Measurements from ENCODE around the gene RECQL5.
"Not testable (repeated sequence)": the region's sequence is repeated elsewhere in the genome, so short reads cannot be mapped to it uniquely, and the experiment has no call there.

The RECQL5 gene

DNA sequence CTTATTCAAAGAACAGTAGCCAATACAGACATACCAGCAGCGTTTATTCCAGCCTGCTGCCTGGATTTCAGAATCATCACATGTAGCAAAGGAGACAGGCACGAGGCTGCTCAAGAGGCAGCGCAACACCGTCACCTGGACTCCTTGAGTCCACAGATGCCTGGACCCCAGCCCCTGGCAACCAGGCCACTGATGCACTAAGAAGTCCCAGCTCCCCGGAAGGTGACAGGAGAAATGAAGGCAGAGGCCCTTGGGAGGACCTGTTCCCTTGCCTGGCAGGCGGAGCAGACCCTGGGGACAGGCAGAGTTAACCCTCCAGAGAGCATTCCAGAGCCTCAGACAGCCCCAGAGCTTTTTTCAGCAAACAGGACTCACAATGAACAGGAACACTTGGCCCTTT, 17.3 kb downstream of the RECQL5 start:
- DNase-seq (ENCODE audit: low read depth in 2 of 2, low spot score in 1 of 2), result no peak

DNA sequence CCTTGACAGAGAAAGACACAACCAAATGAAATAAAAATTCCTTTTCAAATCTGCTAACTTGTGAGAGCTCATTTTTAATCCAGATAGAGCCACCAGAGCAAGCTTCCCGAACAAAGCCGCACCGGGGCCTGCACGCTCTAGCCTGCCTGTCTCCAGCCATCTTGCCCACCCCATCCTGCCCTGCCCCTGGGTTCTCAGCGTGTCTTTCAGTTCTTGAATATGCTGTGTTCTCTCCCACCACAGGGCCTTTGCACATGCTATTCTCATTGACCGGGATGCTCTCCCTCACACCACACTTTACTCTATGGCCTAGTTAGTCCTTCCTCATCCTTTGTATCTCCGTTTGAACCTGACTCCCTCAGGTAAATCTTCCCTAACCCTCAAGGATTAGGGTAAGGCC, 19.0 kb downstream of the RECQL5 start:
- no peak for DNase-seq (ENCODE audit: low read depth in 2 of 2, low spot score in 1 of 2)

DNA sequence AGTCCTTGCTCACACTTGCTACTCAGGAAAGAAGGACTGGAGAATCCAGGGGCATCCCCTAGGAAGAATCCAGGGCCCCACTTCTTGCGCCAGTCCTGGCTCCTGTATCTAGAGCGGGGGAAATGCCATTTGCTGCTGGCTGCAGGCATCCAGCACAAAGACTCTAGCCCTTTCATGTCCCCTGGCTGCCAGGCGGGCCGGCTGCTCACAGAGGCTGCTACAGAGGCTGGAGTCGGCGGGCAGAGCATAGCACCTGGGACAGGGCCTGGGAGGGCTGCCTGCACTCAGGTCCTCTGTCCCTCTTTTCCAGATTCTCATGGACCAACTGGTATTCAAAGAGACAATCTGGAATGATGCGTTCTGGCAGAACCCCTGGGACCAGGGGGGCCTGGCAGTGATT, 19.9 kb downstream of the RECQL5 start:
- DNase-seq (ENCODE audit: low read depth in 2 of 2, low spot score in 1 of 2), result no peak

DNA sequence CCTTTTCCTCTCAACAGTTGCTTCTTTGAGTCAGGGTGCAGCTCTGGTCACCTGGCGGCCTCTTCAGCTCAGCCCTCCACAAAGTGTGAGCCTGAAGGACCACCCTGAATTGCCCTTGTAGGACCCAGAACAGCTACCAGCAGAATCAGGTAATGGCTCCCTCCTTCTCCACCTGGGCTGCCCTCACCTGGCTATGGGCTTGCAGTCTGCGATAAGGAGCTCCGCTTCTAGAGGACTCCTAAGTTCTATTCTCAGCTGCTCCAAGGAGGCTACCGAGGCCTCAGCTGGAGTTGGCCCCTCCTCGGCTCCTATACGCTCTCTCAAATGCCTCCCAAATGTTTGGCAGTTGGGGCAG, 20.3 kb downstream of the RECQL5 start:
- no peak for DNase-seq (ENCODE audit: low read depth in 2 of 2, low spot score in 1 of 2)

DNA sequence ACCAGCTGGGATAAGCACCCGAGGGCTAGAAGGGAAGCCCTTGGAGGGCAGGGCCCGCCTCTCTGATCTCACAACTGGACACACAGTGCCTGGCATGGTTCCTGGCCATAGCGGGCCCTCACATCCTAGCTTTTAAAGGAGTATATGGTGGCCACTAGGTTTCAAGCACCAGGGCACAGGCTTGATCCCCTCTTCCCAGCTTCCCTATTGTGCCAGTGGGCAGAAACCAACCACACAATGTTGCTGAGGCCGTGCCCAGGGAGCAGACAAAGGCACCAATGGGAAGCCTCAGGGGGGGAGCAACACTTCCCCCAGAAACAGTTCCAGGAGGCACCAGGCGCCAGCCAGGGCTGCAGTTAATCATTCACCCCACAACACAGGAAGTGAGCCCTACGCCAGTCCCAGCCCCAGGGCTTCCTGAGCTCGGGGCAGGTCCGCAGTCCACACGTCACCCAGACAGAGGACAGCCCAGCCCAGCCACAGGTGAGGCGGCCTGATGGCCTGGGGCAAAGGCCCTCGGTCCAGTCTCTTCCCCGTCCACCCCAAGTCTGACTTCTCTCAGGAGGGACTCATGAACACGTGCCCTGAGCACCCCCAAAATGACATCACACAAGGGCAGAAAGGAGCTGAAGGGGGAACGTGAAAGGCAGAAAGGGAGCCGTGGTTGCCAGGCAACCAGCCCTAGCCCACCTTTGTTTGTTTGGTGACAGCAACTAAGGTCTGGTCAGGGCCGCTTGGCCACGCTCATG, 20.9 kb downstream of the RECQL5 start:
- DNase-seq (ENCODE audit: low read depth in 2 of 2, low spot score in 1 of 2), result peak in 1 of 2 donors; percentile 7

DNA sequence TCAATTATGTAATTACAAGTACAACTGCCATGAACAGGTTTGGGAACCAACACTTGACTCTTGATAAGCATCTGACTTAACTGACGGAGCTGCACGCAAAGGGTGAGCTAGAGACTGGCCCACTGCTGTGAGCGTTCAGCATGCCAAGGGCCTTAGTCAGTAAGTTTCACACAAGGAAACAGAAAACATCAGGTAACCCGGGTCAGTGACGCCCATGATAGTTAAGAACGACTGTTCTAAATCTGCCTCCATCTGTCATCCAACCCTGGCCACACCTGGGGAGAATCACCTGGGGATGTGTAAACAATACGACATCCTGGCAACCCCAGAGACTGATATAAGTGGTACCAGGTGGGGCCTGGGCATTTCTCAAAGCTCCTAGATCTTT, 21.5 kb downstream of the RECQL5 start:
- no peak for DNase-seq (ENCODE audit: low read depth in 2 of 2, low spot score in 1 of 2)

DNA sequence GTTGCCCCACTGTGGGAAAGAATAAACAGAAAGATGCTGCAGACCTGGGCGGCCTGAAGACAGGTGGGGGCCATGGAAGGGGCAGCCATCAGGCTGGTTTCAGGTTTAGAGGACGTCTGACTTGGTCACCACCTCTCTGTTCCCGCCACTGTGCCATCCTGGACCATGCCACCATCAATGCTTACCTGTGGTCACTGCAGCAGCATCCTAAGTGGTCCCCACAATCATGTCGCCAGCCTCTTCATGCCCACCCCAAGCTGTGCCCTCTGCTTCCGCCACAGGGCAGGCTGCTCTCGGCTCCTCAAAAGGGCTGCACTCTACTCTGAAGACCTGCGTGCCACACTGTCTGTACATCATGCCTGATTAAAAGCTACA, 23.3 kb downstream of the RECQL5 start:
- no peak for DNase-seq (ENCODE audit: low read depth in 2 of 2, low spot score in 1 of 2)

DNA sequence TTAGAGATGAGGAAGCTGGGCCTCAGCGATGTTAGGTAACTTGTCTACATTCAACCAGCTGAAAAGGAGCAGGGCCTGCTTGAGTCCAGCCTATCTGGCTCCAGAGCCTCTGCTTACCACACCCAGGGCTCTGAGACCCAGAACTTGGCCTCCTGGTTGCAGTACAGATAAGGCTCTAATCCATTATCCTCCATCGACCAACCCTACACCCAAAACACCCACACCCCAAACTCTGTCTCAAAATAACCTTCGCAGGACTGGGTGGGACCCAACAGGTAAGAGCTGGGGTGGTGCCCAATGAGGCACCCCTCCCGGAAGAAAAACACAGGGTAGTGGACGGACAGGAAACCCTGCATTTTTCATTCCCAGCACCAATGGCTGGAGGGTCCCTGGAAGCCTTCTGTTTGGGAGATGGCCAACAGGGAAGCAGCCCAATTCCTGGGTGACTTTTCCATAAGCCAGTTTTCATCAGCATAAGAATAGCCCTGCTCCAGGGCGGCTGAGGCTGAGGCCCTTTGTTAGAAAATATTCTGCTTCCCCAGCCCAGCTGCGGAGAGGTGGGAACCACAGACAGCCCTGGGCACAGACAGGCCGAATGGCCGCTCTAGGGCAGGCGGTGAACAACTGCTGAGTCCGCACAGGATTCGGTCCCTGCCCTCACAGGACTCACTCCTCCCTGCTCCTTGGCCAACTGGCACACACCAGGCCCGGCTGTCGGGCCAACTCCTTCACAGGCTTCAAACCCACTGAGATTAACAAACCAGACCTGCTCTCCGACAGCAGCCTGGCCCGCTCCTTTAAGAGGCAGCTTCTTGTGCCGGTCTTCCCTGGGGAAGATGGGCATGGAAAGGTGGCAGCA, 23.9 kb downstream of the RECQL5 start:
- no peak for DNase-seq (ENCODE audit: low read depth in 2 of 2, low spot score in 1 of 2)

DNA sequence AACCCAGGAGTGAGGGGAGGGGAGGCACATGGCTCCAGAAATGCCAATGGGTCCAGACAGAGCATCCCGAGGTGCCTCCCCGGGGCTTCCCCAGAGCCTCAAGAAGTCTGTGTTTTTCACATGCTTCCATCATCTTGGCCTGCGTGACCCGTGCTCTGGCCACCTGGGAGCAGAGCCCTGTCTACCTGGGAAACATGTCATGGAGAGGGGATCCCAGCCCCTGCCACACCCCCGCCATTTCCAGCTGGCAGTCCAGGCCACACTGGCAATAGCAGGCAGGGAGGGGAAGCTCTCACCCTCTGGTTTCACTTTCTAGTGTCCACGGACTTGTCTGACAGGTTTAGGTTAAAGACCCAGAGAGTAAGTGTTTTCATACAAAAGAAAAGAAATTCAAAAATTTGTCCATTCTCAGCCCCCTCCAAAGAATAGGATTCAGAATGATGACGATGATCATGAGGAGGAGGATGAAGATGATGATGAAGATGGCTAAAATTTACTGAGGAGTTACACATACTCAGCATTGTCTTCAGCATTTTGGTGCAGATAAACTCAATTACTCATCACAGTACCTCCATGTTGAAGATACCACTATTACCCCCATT, 24.7 kb downstream of the RECQL5 start:
- no peak for DNase-seq (ENCODE audit: low read depth in 2 of 2, low spot score in 1 of 2)

DNA sequence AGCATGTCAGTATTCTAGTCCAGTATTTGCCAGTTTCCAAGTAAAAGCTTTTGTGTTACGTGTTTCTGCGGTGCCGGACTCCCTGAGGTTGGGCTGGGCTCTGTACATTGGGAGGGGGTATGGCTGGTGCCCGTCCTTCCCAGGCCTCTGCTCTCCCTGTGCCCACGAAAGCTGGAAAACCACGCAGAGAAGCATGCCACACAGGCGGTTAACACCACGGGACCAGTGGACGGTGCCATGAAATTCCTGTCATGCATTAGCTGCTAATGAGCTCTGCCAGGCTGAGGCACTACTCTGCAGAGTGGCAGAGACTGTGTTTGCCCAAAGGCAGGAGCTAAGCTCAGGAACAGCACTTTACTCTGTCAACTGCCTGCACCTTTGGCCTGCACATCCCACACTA, 25.6 kb downstream of the RECQL5 start:
- DNase-seq (ENCODE audit: low read depth in 2 of 2, low spot score in 1 of 2), result no peak

DNA sequence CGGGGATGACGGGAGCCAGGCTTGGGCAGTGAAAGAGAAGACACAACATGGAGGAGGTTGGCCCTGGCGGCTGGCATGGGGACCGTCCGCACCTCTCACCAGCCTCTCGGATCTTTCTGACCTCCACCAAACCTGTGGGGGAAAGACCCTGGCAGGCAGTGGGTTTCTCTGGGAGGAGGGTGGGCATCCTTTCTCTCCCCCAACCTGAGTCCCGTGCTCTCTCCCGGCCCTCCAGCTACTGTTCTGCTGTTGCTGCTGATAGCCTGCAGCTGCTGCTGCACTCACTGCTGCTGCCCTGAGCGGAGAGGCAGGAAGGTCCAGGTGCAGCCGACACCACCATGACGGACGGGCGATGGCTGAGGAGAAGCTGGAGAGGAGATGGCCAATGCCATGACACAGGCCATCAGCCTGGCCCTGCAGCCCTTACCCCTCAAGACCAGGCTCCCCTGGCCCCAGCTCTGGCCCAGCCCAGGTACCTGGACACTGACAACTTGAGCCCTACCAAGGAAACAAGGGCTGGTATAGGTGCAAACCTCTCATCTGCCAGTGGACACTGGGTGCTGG, 26.3 kb downstream of the RECQL5 start:
- no peak for DNase-seq (ENCODE audit: low read depth in 2 of 2, low spot score in 1 of 2)

DNA sequence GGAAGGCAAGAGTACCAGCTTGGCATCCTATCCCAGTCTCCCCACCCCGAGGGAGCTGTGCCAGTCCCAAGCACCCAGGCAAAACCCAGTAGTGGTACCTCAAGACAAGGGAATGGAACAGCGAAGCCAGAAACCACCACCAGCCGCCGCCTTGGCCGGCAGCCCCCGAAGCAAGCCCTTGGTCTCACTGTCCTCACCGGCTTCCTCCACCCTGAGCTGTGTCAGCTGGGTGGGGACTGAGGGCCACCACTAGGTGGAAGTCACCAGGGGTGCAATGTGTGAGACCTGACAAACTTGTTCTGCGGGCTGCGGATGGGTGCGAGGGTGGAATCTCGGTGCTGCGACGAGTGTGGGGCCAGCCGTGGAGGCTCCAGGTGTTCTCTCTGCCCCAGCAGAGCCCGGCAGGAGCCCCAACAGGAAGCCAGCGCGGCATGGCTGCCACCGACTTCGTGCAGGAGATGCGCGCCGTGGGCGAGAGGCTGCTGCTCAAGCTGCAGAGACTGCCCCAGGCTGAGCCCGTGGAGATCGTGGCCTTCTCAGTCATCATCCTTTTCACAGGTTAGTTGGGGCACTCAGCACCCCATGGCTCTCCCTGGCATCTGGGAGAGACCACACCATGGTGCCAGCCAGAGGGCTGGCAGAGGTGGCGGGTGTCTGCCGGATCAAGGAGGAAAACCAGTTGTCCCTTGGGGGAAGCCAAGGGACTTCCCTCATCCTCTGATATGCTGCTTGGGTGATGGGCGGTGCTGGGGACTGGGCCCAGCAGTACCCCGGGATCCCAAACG, 27.0 kb downstream of the RECQL5 start:
- DNase-seq (ENCODE audit: low read depth in 2 of 2, low spot score in 1 of 2), result no peak

DNA sequence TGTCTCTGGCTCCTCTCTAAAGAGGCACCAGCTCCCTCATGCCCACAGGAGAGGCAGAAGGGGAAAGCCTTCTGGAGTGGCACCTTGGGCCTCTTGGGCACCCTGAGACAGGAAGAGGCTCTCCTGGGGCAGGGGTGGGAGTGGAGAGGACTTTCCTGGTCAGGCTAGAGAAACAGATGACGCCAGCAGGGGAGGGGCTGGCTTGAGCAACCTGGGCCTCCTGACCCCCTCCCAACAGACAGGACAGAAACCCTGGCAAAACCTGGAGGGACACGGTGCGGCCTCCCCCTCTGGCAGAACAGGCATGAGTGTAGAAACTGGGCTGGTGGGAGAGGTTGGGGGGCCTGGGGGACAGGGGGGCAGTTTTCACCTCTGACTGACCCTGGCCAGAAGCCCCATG, 27.6 kb downstream of the RECQL5 start:
- DNase-seq (ENCODE audit: low read depth in 2 of 2, low spot score in 1 of 2), result no peak

DNA sequence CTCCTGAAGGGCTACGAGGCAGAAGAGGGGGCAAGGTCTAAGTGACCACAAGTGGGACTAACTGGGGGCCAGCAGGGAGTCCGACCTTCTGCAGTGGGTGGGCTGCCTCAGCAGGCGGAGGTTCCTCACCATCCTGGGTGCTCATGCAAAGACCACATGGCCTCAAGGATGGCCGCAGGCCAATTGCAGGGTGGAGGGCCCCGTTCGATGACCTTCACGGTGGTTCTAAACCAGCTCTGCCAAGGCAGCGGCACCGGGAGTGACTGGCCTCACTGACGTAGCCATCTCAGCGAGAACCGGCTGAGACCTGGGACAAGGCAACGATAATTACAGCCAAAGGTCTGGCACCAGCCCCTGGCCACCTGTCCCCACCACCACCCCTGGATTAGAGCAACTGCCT, 28.1 kb downstream of the RECQL5 start:
- no peak for DNase-seq (ENCODE audit: low read depth in 2 of 2, low spot score in 1 of 2)

DNA sequence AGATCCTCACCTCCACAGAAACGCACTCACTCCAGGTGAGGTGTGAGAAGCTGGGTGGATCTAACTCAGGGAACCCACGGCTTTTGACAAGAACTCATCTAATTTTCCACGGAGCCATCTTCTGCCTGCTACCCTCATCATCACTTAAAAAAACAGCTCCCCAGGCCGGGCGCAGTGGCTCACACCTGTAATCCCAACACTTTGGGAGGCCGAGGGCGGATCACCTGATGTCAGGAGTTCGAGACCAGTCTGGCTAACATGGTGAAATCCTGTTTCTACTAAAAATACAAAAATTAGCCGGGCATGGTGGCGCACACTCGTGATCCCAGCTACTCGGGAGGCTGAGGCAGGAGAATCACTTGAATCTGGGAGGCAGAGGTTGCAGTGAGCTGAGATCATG, 28.9 kb downstream of the RECQL5 start:
- not testable (repeated sequence) for DNase-seq (ENCODE audit: low read depth in 2 of 2, low spot score in 1 of 2)

DNA sequence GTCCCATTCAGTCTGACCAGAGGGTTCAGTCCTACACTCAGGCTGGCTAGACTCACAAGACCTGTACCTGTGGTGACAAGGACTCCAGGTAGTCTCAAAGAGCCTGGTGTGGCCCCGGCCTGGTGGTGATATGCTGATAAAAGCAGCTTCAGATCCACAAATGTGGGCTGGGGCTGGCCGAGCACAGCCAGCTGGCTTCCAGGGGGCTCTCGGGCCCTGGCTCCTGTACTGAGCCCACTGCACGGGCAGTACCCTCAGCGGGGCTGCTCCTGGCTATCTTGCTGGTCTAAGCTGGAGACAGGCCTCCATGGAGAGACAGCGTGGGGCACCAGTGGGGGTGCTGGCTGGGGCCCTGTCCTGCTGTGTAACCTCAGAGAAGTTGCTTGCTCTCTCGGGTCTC, 29.4 kb downstream of the RECQL5 start:
- DNase-seq (ENCODE audit: low read depth in 2 of 2, low spot score in 1 of 2), result no peak

DNA sequence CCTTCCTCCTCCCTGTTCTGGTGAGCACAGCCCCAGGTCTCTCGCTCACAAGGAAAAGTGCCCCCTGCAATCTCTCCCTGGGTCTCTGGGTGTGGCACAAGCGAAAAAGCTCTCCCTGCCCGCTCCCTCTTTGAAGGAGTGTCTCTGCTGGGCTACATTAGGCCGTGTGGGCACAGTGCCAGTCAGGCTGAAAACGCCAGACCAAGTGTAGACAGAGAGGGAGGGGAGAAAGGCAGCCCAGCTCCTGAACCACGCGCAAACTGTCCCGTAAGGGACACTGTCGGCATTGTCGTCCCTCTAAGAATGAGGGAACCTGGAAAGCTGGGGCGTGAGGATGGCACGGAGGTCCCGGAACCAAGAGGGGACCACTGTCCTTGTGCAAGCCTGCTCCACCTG, 29.8 kb downstream of the RECQL5 start:
- no peak for DNase-seq (ENCODE audit: low read depth in 2 of 2, low spot score in 1 of 2)

DNA sequence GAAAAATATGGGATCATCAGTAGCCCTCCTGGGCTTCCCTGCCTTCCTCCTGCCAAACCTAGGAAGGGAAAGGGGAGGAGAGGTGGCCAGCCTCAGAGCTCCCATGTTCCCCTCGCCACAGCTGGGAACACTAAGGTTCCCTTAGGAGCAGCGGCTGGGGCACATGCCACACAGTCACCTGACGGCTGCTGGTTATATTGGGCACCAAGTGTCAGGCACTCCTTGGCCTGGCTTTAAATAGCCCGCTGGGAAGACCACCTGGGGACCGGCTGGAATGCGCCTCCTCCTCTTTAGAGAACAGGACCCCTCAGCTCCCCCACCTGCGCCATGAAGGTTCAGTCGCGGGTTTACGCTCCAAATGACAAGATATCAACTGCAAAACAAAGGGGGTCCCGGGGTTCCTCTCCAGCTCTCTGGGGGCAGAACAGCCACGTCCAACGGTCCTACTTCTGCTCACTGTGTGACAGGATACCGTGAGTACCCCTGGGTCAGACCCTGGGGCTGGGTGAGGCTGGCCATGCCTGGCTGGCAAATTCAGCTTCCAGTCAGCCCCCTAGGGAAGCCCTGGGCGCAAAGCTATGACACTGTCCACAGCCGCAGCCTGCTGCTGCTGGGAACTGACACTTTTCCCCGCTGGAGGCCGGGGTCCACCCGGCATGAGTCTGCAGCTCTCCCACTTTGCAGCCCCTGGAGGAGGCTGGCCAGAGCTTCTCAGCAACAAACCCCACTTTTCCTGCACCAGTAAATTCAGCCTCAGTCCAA, 30.4 kb downstream of the RECQL5 start:
- DNase-seq (ENCODE audit: low read depth in 2 of 2, low spot score in 1 of 2), result no peak

DNA sequence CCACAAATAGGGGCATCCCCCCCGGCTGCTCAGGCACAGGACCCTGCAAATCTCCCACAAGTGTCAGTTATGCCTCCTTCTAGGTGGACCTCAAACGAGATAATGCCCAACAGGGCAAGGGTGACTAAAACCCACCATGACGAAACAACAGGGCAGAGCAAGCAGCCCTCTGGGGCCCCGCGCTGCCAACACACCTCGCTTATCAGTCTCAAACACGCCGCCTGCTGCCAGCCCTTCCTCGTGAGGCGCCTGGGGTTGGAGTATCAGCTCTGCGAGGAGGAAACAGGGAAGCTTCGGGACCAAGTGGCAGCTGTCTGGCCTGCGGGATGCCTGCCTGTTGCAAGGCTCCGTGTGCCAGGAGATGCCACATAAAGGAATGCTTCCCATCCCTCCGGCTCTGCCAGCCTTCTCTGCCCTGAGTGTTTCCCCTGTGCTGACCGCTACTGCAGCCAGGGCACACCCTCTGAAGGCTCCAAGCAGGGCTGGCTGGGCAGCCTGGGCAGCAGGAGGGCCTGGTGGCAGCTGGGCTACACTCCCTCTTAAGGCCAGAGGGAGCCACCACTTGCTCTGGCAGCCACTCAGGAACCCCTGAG, 31.2 kb downstream of the RECQL5 start:
- DNase-seq (ENCODE audit: low read depth in 2 of 2, low spot score in 1 of 2), result no peak

Measured in stimulated activated CD8-positive, alpha-beta memory T cell treated with anti-CD3 and anti-CD28 coated beads, Interleukin-4, amount 100 ng/mL, for 1 hour (primary cell).